Raji (cell line): Measurements from ENCODE around the gene HINFP.
A peak's percentile ranks its signal among the peaks of the same experiment; 100 is the strongest.

ENCODE experiments used
- POLR2A ChIP-seq: IDR thresholded peaks from 2 replicates; pipeline ENCODE4 v1.6.1; 2011; ENCODE audit warnings: low read depth, low read length, control low read depth; ENCODE audit not compliant: insufficient read depth

HINFP gene

GRCh38 chr11:119092880-119093842, 28.2 kb upstream of the HINFP start:
- no peak; the same call in 1 of the 2 replicates for TF ChIP-seq POLR2A

- 0 out of 2 replicates have a peak, but pooled peaks have one; percentile 22 for TF ChIP-seq POLR2A
Observed at GRCh38 chr11:119093942-119094815, 27.2 kb upstream of the HINFP start.

- TF ChIP-seq POLR2A = no peak
Observed at GRCh38 chr11:119094816-119095065, 26.6 kb upstream of the HINFP start.

GRCh38 chr11:119095066-119095880, 26.1 kb upstream of the HINFP start:
- peak; percentile 100 for TF ChIP-seq POLR2A

- no peak for TF ChIP-seq POLR2A
Observed at GRCh38 chr11:119099711-119100110, 21.7 kb upstream of the HINFP start.

GRCh38 chr11:119100246-119100970, 21.0 kb upstream of the HINFP start:
- no peak for TF ChIP-seq POLR2A

- no peak; the same call in none of the 2 replicates for TF ChIP-seq POLR2A
Observed at GRCh38 chr11:119100994-119101758, 20.2 kb upstream of the HINFP start.

- peak; percentile 61 for TF ChIP-seq POLR2A
Observed at GRCh38 chr11:119101759-119102423, 19.5 kb upstream of the HINFP start, which contains the start of gene DPAGT1. DPAGT1 (minus strand) TSS chr11:119101853; CDS start chr11:119101655, 198 bp downstream.

GRCh38 chr11:119103793-119104192, 17.6 kb upstream of the HINFP start:
- TF ChIP-seq POLR2A = no peak

GRCh38 chr11:119106564-119107537, 14.5 kb upstream of the HINFP start, which contains the start of gene C2CD2L:
C2CD2L (plus strand) TSS chr11:119107344; CDS start chr11:119107742, 398 bp downstream.
- TF ChIP-seq POLR2A = peak; percentile 89

GRCh38 chr11:119107538-119108145, 13.7 kb upstream of the HINFP start:
- TF ChIP-seq POLR2A = no peak
